ENCODE measurements around the gene PNISR.
A peak's percentile ranks its signal among the peaks of the same experiment; 100 is the strongest.

The PNISR gene

GRCh38 chr6:99407076-99407475 is 18.0 kb downstream of the PNISR start:
- DNase-seq, result no peak

GRCh38 chr6:99402448-99402847 is 22.7 kb downstream of the PNISR start:
- no peak for DNase-seq

DNA sequence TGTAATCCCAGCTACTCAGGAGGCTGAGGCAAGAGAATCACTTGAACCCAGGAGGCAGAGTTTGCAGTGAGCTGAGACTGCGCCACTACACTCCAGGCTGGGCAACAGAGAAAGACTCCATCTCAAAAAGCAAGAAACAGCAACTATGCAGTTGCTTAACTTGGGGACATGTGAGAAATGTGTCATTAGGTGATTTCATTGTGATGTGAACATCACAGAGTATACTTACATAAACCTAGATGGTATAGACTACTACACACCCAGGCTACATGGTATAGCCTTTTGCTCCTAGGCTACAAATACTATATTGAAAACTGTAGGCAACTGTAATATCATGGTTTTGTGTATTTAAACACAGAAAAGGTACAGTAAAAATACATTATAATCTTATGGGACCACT is 27.8 kb downstream of the PNISR start:
- no peak for DNase-seq

DNA sequence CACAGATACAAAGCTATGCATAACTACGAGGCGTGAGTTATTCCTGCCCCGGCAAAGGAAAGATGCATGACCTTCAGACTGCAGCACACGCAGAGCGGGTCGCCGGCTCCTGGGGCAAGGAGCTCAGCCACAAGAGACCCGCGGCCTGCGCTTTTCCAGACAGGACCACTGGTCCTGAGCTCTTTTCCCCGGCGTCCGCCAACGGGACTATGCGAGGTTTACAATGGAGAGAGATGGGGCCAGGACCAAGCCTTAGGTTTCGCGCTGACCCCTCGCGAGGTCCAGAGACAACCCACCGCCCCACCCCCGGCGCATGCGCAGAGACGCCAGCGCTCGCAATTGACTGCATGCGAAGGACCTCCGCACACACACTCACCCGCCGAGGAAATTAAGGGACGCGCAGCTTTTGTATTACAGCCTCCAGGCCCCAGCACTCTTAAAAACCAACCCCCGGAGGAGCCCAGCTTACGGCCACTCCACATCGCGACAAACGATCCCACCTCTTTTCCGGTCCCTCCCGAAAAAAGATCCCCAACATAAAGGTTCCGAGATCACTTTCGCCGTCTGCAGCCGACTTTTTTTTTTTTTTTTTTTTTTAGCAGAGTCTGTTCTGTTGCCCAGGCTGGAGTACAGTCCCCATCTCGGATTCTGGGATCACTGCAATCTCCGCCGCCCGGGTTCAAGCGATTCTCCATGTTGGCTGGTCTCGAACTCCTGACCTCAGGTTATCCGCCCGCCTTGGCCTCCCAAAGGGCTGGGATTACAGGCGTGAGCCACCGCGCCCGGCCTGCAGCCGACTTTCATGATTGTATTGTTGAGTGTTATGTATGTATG is 31.2 kb downstream of the PNISR start, which contains the start of gene COQ3:
Gene COQ3 (minus strand): TSS at position 498 of the 834 bp plus-strand sequence. CDS start 16 bp downstream, at position 482.
- peak; percentile 65 for DNase-seq

GRCh38 chr6:99393366-99393697 is 31.8 kb downstream of the PNISR start:
- no peak for DNase-seq

- DNase-seq, result no peak
Measured at GRCh38 chr6:99390896-99391295, 34.2 kb downstream of the PNISR start.

DNA sequence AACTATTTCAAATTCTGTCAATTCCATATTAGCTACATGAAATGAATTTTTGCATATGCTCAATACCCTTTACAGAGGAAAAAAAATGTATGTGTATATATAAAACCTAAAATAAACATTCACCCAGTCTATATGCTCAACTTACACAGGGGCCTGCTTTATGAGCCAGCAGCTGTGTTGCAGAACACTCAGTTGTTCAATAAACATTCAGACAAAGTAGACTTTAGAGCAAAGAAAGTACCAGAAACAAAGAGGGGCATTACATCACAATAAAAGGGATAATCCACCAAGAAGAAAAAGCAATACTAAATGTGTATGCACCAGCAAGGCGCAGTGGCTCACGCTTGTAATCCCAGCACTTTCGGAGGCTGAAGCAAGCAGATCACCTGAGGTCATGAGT is 40.6 kb downstream of the PNISR start:
- DNase-seq, result no peak

- DNase-seq, result no peak
Measured at GRCh38 chr6:99378636-99379035, 46.5 kb downstream of the PNISR start.

DNA sequence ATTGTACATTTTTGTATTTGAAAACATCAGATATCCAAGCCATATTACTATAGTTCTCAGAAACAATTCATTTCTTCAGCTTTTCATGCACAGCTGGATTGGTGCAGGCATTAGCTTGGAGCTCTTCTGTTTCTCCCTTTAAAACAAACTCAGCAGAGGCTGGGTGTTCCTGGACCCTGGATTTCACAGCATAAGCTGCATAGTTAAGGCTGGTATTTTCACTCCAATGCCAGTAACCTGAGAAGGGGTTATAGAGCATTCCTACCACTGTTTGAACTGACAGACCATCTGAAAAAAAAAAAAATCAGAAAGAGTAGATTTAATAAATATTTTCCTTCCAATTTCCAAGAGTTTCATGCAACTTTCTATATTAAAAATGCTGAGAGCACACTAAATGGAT is 55.6 kb downstream of the PNISR start:
- no peak for DNase-seq

DNA sequence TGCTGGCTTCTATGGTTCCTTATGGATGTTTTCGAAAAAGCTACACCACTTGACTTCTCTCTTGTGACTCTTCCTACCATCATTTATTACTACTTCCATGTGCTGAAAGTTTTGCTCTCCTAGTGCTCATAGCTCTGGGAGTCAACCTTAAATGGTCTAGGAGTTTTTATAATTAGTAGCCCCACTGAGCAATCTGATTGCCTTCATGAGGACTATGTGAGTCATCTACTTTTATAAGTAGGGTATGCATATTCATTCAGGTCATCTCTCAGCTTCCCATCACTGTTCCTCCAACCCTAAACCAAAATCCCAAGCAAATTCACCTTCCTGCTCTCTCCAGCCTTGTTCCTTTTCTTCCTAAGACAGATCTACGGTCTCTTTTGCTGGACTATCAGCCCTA is 58.3 kb downstream of the PNISR start:
- DNase-seq, result no peak

- no peak for DNase-seq
Measured at GRCh38 chr6:99364026-99364425, 61.1 kb downstream of the PNISR start.

DNA sequence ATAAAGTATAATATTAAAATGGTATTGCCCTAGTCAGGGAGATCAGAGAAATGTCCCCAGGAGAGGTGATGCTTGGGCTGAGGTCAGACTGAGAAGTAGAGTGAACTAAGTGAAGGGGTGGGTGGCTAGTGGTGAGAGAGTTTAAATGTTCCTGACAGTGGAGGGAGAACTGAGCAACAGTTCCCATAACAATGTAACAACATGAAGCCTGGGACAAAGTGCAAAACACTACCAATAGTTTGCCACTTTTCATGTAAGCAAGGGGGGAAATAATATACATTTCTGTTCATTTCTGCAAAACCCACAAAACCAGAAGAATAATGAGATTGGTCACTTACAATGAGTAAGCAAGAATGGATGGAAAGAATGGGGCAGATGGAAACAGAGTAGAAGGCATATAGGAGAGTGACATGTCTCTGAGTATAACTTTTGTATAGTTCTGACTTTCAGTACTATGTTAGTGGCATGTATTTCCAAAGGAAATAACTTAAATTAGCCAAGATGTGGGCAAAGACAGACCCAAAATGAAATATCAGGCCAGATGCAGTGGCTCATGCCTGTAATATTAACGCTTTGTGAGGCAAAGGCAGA is 62.3 kb downstream of the PNISR start:
- no peak for DNase-seq

- DNase-seq, result no peak
Measured at GRCh38 chr6:99359800-99360199, 65.3 kb downstream of the PNISR start.

- DNase-seq, result no peak
Measured at GRCh38 chr6:99356641-99357040, 68.5 kb downstream of the PNISR start.

DNA sequence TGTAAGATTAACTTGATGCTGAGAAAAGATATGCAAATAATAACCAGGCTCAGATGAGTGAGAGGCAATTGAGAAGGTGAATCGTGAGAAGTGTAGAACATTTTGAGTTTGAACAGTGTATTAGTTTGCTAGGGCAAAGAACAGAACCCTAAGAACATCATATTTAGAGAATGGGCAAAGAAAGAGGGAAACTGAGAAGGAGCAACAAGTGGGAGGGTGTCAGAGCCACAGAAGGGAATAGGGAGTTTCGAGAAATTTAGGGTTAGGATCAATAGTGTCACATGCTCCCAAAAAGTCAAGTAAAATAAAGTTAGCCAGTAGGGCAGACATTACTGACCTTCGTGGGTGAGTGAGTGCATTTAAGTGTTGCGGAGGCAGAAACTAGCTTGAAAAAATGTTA is 70.1 kb downstream of the PNISR start:
- no peak for DNase-seq

- DNase-seq, result no peak
Measured at GRCh38 chr6:99353126-99353525, 72.0 kb downstream of the PNISR start.

GRCh38 chr6:99350573-99350972 is 74.5 kb downstream of the PNISR start:
- DNase-seq, result no peak

- DNase-seq, result no peak
Measured at GRCh38 chr6:99349171-99350141, 75.7 kb downstream of the PNISR start, which contains the start of gene FAXC. Gene FAXC (minus strand): TSS chr6:99349674. CDS start chr6:99349372, 302 bp downstream.

DNA sequence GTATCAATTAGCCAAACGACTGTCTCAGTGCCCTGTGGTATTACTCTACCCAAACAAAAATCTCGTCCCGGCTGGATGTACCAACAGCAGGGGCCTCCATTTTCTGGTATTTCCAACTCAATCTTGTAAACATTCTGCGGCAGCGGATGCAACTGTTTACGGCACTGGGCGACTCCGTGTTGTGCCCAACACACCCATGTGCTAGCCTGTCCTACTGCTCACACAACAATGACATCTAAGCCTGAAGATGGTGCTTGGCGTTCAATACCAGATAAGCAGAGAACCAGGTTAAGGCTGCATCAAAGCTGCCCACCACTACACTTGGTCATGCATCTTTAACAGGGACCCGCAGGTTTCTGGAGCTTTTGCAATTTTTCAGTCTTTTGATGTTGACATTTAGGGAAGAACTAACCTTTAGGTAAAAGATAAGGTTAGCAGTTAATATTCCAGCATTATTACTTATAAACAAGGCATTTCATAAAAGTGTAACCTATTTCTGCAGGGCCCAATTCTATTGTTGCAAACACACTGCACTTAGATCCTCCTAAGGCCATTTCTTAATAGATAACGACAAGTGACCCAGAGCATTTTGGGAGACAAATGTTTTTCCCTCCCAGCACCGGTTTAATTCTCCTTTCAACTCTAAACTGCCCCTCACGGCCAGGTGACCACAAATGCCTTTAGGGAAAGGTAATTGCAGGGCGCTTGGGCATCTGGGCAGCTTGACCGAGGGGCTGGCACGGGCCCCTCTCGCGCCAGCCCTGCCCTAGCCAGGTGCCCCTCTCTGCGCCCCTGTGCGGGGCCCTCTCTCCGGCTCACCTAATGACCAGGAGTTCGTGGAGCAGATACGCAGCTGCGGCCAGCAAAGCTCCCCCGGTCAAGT is 76.6 kb downstream of the PNISR start:
- no peak for DNase-seq

All from stimulated activated CD4-positive, alpha-beta T cell treated with anti-CD3 and anti-CD28 coated beads, Interleukin-1b, Interleukin-23, amount 100 ng/mL, for 48 hours (primary cell).